Activated naive CD4-positive, alpha-beta T cell treated with anti-CD3 and anti-CD28 coated beads, Interleukin-2, amount 10 ng/mL, durations not matched to agents 5 hours and 36 hours (primary cell): Measurements from ENCODE around the gene GPR32. TPM values are rescaled to one million over a fixed set of nuclear protein-coding genes. Genes with fewer than 3 reads are reported as not detected.

ENCODE experiments used
- total RNA-seq, 2 experiments: library from RNA; stranded (reverse); gene quantifications; one replicate each; pipeline ENCODE4 v1.2.3, GENCODE V29; 2021

GPR32 gene, protein sequence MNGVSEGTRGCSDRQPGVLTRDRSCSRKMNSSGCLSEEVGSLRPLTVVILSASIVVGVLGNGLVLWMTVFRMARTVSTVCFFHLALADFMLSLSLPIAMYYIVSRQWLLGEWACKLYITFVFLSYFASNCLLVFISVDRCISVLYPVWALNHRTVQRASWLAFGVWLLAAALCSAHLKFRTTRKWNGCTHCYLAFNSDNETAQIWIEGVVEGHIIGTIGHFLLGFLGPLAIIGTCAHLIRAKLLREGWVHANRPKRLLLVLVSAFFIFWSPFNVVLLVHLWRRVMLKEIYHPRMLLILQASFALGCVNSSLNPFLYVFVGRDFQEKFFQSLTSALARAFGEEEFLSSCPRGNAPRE
- total RNA-seq: not detected

DNA sequence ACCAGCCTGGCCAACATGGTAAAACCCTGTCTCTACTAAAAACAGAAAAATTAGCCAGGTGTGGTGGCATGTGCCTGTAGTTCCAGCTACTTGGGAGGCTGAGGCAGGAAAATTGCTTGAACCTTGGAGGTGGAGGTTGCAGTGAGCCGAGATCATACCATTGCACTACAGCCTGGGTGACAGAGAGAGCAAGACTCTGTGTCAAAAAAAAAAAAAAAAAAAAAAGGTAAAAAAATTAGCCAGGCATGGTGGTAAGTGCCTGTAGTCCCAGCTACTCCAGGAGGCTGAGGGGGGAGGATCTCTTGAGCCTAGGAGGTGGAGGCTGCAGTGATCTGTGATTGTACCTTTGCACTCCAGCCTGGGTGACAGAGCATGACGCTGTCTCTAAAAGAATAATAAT is at the start of gene GPR32:
Gene GPR32, plus strand, starts transcription at position 301 of the 400 bp plus-strand sequence. CDS start 137 bp downstream, outside the sequence.

DNA sequence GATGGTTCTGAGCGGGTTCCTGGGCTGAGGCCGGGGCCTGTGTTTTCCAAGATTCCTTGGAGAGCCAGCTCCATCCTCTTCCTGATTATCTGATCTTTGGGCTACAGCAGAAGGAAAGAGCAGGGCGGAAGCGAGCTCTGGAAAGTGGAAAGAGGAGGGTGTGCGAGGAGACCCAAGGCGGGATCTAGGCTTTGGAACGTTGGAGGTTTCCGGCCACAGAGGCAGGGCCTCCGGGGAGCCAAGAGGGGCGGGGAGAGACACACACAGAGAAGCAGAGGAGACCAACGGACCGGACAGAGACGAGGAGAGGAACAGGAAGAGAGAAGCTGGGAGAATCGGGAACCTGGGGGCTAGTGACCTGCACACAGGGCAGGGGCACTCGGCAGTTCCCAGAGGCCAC is 47.2 kb upstream of the GPR32 start, which contains the start of gene CLEC11A:
Gene CLEC11A, plus strand, starts transcription at position 296 of the 400 bp plus-strand sequence. CDS start 162 bp downstream, outside the sequence.

DNA sequence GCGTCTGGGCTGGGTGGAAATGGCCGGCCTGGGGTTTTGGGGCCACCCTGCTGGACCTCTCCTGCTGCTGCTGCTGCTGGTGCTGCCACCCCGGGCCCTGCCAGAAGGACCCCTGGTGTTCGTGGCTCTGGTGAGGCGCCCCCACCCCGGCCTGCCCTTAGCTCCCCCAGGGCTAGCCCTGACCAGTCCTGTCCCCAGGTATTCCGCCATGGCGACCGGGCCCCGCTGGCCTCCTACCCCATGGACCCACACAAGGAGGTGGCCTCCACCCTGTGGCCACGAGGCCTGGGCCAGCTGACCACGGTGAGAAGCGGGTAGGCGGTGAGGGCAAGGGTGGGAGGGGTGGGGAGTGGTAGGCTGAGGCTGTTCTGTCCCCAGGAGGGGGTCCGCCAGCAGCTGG is 20.1 kb downstream of the GPR32 start, which contains the start of gene ACP4:
Gene ACP4, plus strand, starts transcription at position 20 of the 400 bp plus-strand sequence. Its CDS starts 0 bp downstream, at position 20.

Other genes with a start within 250 kb of the GPR32 start
- gene LRRC4B, start 202.0 kb upstream of the GPR32 start, total RNA-seq: not detected
- gene SYT3, start 130.6 kb upstream of the GPR32 start, total RNA-seq: not detected
- gene C19orf81, start 121.0 kb upstream of the GPR32 start, total RNA-seq: not detected
- gene SHANK1, start 50.7 kb upstream of the GPR32 start, total RNA-seq: not detected
- under 1 TPM; 0.75 to 0.98 TPM for gene CLEC11A, start 47.1 kb upstream of the GPR32 start, total RNA-seq
- not detected for gene ACP4, start 20.0 kb downstream of the GPR32 start, total RNA-seq
- gene KLK1, start 53.3 kb downstream of the GPR32 start, total RNA-seq: under 1 TPM; 0.79 to 0.86 TPM
- not detected for gene KLK15, start 63.1 kb downstream of the GPR32 start, total RNA-seq
- gene KLK3, start 84.5 kb downstream of the GPR32 start, total RNA-seq: not detected
- gene KLK2, start 103.0 kb downstream of the GPR32 start, total RNA-seq: not detected
- gene KLK4, start 140.9 kb downstream of the GPR32 start, total RNA-seq: not detected
- not detected for gene KLK5, start 182.6 kb downstream of the GPR32 start, total RNA-seq
- not detected for gene KLK6, start 199.1 kb downstream of the GPR32 start, total RNA-seq
- not detected for gene KLK7, start 213.5 kb downstream of the GPR32 start, total RNA-seq
- gene KLK8, start 231.1 kb downstream of the GPR32 start, total RNA-seq: not detected
- gene KLK10, start 249.2 kb downstream of the GPR32 start, total RNA-seq: not detected